Measurements from ENCODE around the gene TLDC2. TPM values are rescaled to one million over a fixed set of nuclear protein-coding genes. Genes with fewer than 3 reads are reported as not detected.

The TLDC2 gene
- polyA plus RNA-seq, 1 donor from 2014 or later: not detected

- Histone ChIP-seq H4K20me1 (ENCODE audit: insufficient read depth) (peaks cover 51% of the 10 kb centered on the region), H3K79me2 (replicated peaks; ENCODE audit: insufficient read depth, low read length) (peaks cover 58% of the 10 kb centered on the region), H2AFZ (ENCODE audit: low read depth, low read length) (no peak overlapping the region)
These were observed 14.4 kb upstream of the TLDC2 start for GRCh38 chr20:36861625-36861874.

More at GRCh38 chr20:36861625-36861874, 14.4 kb upstream of the TLDC2 start:
- Histone ChIP-seq H3F3A (ENCODE audit: insufficient read depth, low read length, poor library complexity, severe bottlenecking) (no peaks in the 10 kb centered on the region), H3K4me3 (ENCODE audit: low read length) (peak overlapping the region; percentile 88), H3K9me3 (ENCODE audit: low read length) (no peaks in the 10 kb centered on the region), H3K9ac (ENCODE audit: low read length) (peak overlapping the region; percentile 80), H3K9me2 (ENCODE audit: insufficient read depth, low read length) (no peaks in the 10 kb centered on the region), H3K27me3 (ENCODE audit: insufficient read depth, low read depth, low read length) (no peaks in the 10 kb centered on the region), H3K27ac (ENCODE audit: low read length) (no peak overlapping the region), H3K4me2 (ENCODE audit: low read length) (peak overlapping the region; percentile 86), H3K36me3 (ENCODE audit: insufficient read depth, low read length) (no peaks in the 10 kb centered on the region)
- no peak for TF ChIP-seq EZH2 (IDR thresholded peaks at IDR 0.05; ENCODE audit: borderline replicate concordance, insufficient read depth, low read length, poor library complexity, severe bottlenecking)
- TF ChIP-seq CTCF (IDR thresholded peaks at IDR 0.05; ENCODE audit: poor library complexity, severe bottlenecking): no peak
- TF ChIP-seq TAF1 (IDR thresholded peaks at IDR 0.05; ENCODE audit: low read depth): no peak
- TF ChIP-seq SMC3 (conservative IDR thresholded peaks at IDR 0.05; ENCODE audit: poor library complexity): no peak
- TF ChIP-seq RAD21 (conservative IDR thresholded peaks at IDR 0.05): no peak
- TF ChIP-seq POLR2AphosphoS5 (IDR thresholded peaks at IDR 0.05): no peak
- no peak for TF ChIP-seq MXI1 (conservative IDR thresholded peaks at IDR 0.05; ENCODE audit: poor library complexity, severe bottlenecking)
- no peak for TF ChIP-seq EP300 (conservative IDR thresholded peaks at IDR 0.05; ENCODE audit: poor library complexity, severe bottlenecking)
- TF ChIP-seq REST (IDR thresholded peaks at IDR 0.05; ENCODE audit: borderline replicate concordance): no peak

Measured in neural cell (in vitro differentiated cells).